Transverse colon (tissue), 4 donors: ENCODE measurements around the gene NBEA. TPM values are rescaled to one million over a fixed set of nuclear protein-coding genes. Genes with fewer than 3 reads are reported as not detected.

Experiments used
- DNase-seq: peaks from one replicate; pipeline ENCODE4 v3.0.0-alpha.2; 2019
- H3K27ac ChIP-seq, 4 donors: fragments of 200-600 bp; sonication (generic); 2 replicates each; pipeline ENCODE4 v1.5.1; 2016 to 2018; ENCODE audit warnings: inconsistent platforms in 4 of 4
- H3K27me3 ChIP-seq: fragments of 200-600 bp; sonication (generic); 2 replicates; pipeline ENCODE4 v1.5.1; 2017; ENCODE audit warnings: inconsistent platforms
- H3K36me3 ChIP-seq, 4 donors: fragments of 200-600 bp; sonication (generic); 2 replicates each; pipeline ENCODE4 v1.5.1; 2017 to 2019; ENCODE audit warnings: inconsistent platforms in 4 of 4
- H3K4me1 ChIP-seq, 4 donors: fragments of 200-600 bp; sonication (generic); 2 replicates each; pipeline ENCODE4 v1.5.1; 2017 to 2020; ENCODE audit warnings: inconsistent platforms in 4 of 4
- H3K4me3 ChIP-seq, 4 donors: fragments of 200-600 bp; sonication (generic); 1 replicate in 1 of 4; 2 replicates in 3 of 4; pipeline versions ENCODE4 v1.5.1 to v1.6.1; 2017 to 2019; ENCODE audit warnings: inconsistent platforms in 4 of 4
- H3K9me3 ChIP-seq, 2 donors: fragments of 200-600 bp; sonication (generic); 2 replicates each; pipeline ENCODE4 v1.5.1; 2017 to 2019; ENCODE audit warnings: inconsistent platforms in 2 of 2
- CTCF ChIP-seq, 5 experiments: fragments of 200-600 bp in 3 of 5; fragments of 450-650 bp in 2 of 5; sonication (generic) in 3 of 5; IDR thresholded peaks; 1 replicate in 2 of 5; 2 replicates in 3 of 5; pipeline ENCODE4 v1.5.1; 2016 to 2017; ENCODE audit warnings: antibody characterized with exemption in 5 of 5, inconsistent platforms in 3 of 5, mild to moderate bottlenecking in 2 of 5, moderate library complexity in 1 of 5
- EP300 ChIP-seq: sonication (generic); formaldehyde crosslinking; IDR thresholded peaks from one replicate; pipeline ENCODE4 v1.6.1; 2017; ENCODE audit warnings: antibody characterized with exemption, low read depth
- POLR2A ChIP-seq: fragments of 450-650 bp; IDR thresholded peaks from one replicate; pipeline ENCODE4 v1.6.1; 2016; ENCODE audit warnings: antibody characterized with exemption, mild to moderate bottlenecking, moderate library complexity
- POLR2AphosphoS5 ChIP-seq, 3 donors: sonication (generic); formaldehyde crosslinking; IDR thresholded peaks; one replicate each; pipeline ENCODE4 v1.6.1; 2016; ENCODE audit warnings: antibody characterized with exemption in 3 of 3
- WGBS, 2 donors: methylation state at CpG; one replicate each; pipeline ENCODE4 v1.1.5; 2018; ENCODE audit warnings: low coverage in 1 of 2; 5-methylcytosine and 5-hydroxymethylcytosine counted together
- in situ Hi-C, 4 donors: fragments of 200-750 bp; cut with MboI; loops; one replicate each; pipeline versions ENCODE4 v1.15.0 to v1.15.1; 2017; ENCODE audit warnings: low sequenced_read_pairs in 3 of 4, low pct_ligation_motif_present in 1 of 4, low pct_unique_long_range_greater_than_20kb in 1 of 4
- intact Hi-C: fragments of 100-400 bp; cut with DNase I; formaldehyde crosslinking; loops from one replicate; pipeline ENCODE4 v1.15.1; 2023; ENCODE audit warnings: low total_unique reads
- total RNA-seq, 4 donors: library from RNA; depleted of rRNA; stranded (reverse); fragments of >200 nt; gene quantifications; one replicate each; pipeline ENCODE4 v1.1.0, GENCODE V29; 2016

The NBEA gene
- total RNA-seq, 4 donors from 2014 or later = 8.2 to 21.1 (median 12.5) TPM

GRCh38 chr13:35594096-35594495, 652.0 kb downstream of the NBEA start:
- Histone ChIP-seq H3K36me3 (no peaks in the 10 kb centered on the region), H3K27ac (no peak overlapping the region), H3K27me3 (no peaks in the 10 kb centered on the region), H3K9me3 (no peaks in the 10 kb centered on the region), H3K4me3 (no peak overlapping the region), H3K4me1 (no peaks in the 10 kb centered on the region)
- TF ChIP-seq POLR2AphosphoS5 (IDR thresholded peaks at IDR 0.05) (no peak), CTCF (IDR thresholded peaks at IDR 0.05) (no peak), POLR2A (no peak), EP300 (no peak)
- in situ Hi-C loops (no loop called here), intact Hi-C loops (no loop called here)
- no peak for DNase-seq
- WGBS, 2 donors = 89 to 100% methylated on average over 1 of the region's 1 CpG

- H3K27ac ChIP-seq = no peak overlapping the region
- H3K27me3 ChIP-seq = no peaks in the 10 kb centered on the region
- H3K4me1 ChIP-seq = no peaks in the 10 kb centered on the region
- no peaks in the 10 kb centered on the region for H3K36me3 ChIP-seq
- H3K9me3 ChIP-seq = no peaks in the 10 kb centered on the region
- intact Hi-C loops (no loop called here), in situ Hi-C loops (no loop called here)
- H3K4me3 ChIP-seq = no peak overlapping the region
- TF ChIP-seq EP300 (no peak), POLR2A (no peak), CTCF (IDR thresholded peaks at IDR 0.05) (no peak), POLR2AphosphoS5 (IDR thresholded peaks at IDR 0.05) (no peak)
- no peak for DNase-seq
Measured at GRCh38 chr13:35595181-35595580, 653.1 kb downstream of the NBEA start.

- H3K36me3 ChIP-seq = no peaks in the 10 kb centered on the region
- H3K27me3 ChIP-seq = no peaks in the 10 kb centered on the region
- no peak for DNase-seq
- H3K4me3 ChIP-seq = no peak overlapping the region
- in situ Hi-C loops = no loop called here
- no peaks in the 10 kb centered on the region for H3K4me1 ChIP-seq
- H3K9me3 ChIP-seq = no peaks in the 10 kb centered on the region
- no peak for TF ChIP-seq CTCF (IDR thresholded peaks at IDR 0.05)
- no peak for TF ChIP-seq EP300
- no peak for TF ChIP-seq POLR2AphosphoS5 (IDR thresholded peaks at IDR 0.05)
- TF ChIP-seq POLR2A = no peak
- WGBS, 2 donors = 82 to 94% methylated on average over 5 of the region's 5 CpGs
- intact Hi-C loops = no loop called here
- no peak overlapping the region for H3K27ac ChIP-seq
Measured at GRCh38 chr13:35596321-35597030, 654.4 kb downstream of the NBEA start.

- Histone ChIP-seq H3K4me1 (no peaks in the 10 kb centered on the region), H3K36me3 (no peaks in the 10 kb centered on the region), H3K9me3 (no peaks in the 10 kb centered on the region), H3K27me3 (no peaks in the 10 kb centered on the region), H3K4me3 (no peak overlapping the region), H3K27ac (no peak overlapping the region)
- DNase-seq = no peak
- TF ChIP-seq EP300 = no peak
- no peak for TF ChIP-seq POLR2A
- in situ Hi-C loops = no loop called here
- 93 to 100% methylated on average over 1 to 3 of the region's 3 CpGs for WGBS, 2 donors
- intact Hi-C loops = no loop called here
Measured at GRCh38 chr13:35597451-35597850, 655.4 kb downstream of the NBEA start.

- Histone ChIP-seq H3K4me3 (no peak overlapping the region), H3K4me1 (no peaks in the 10 kb centered on the region), H3K27ac (no peak overlapping the region), H3K9me3 (no peaks in the 10 kb centered on the region), H3K27me3 (no peaks in the 10 kb centered on the region), H3K36me3 (no peaks in the 10 kb centered on the region)
- WGBS, 2 donors = 39 to 69% methylated on average over 2 to 3 of the region's 3 CpGs
- no peak for DNase-seq
- TF ChIP-seq CTCF (IDR thresholded peaks at IDR 0.05) (no peak), POLR2A (no peak), POLR2AphosphoS5 (IDR thresholded peaks at IDR 0.05) (no peak), EP300 (no peak)
- intact Hi-C loops = no loop called here
- in situ Hi-C loops = no loop called here
Measured at GRCh38 chr13:35598233-35598632, 656.2 kb downstream of the NBEA start.
